HG02885 (cell line): ENCODE measurements around the gene MRPL19.

Source experiments
- ATAC-seq: cut with Tn5 transposase; IDR thresholded peaks from one replicate; pipeline ENCODE4 v1.9.1; 2021; ENCODE audit warnings: mild to moderate bottlenecking; ENCODE audit not compliant: unreplicated experiment, poor library complexity

MRPL19 gene

GRCh38 chr2:75614162-75614651 lies 32.4 kb upstream of the MRPL19 start:
- ATAC-seq = no peak

GRCh38 chr2:75616406-75616805 lies 30.2 kb upstream of the MRPL19 start:
- ATAC-seq = no peak

GRCh38 chr2:75616933-75617332 lies 29.6 kb upstream of the MRPL19 start:
- ATAC-seq = no peak

GRCh38 chr2:75619956-75620740 lies 26.4 kb upstream of the MRPL19 start:
- no peak for ATAC-seq

GRCh38 chr2:75621228-75621627 lies 25.4 kb upstream of the MRPL19 start:
- no peak for ATAC-seq

GRCh38 chr2:75622500-75622899 lies 24.1 kb upstream of the MRPL19 start:
- no peak for ATAC-seq

GRCh38 chr2:75622929-75623328 lies 23.7 kb upstream of the MRPL19 start:
- no peak for ATAC-seq

GRCh38 chr2:75627902-75628504 lies 18.6 kb upstream of the MRPL19 start:
- ATAC-seq = peak; percentile 96

- ATAC-seq = no peak
Observed at GRCh38 chr2:75632091-75632701, 14.4 kb upstream of the MRPL19 start.

GRCh38 chr2:75632813-75633212 lies 13.8 kb upstream of the MRPL19 start:
- ATAC-seq = no peak

- ATAC-seq = no peak
Observed at GRCh38 chr2:75633620-75634019, 13.0 kb upstream of the MRPL19 start.

- ATAC-seq = no peak
Observed at GRCh38 chr2:75634945-75635344, 11.6 kb upstream of the MRPL19 start.

- ATAC-seq = no peak
Observed at GRCh38 chr2:75637568-75637967, 9.0 kb upstream of the MRPL19 start.

- peak; percentile 99 for ATAC-seq
Observed at GRCh38 chr2:75640621-75641121, 5.9 kb upstream of the MRPL19 start.

- ATAC-seq = no peak
Observed at GRCh38 chr2:75641587-75641986, 5.0 kb upstream of the MRPL19 start.

GRCh38 chr2:75643980-75644379 lies 2.6 kb upstream of the MRPL19 start:
- ATAC-seq = no peak

- ATAC-seq = no peak
Observed at GRCh38 chr2:75645643-75646042, 940 bp upstream of the MRPL19 start.

- ATAC-seq = peak; percentile 15
Observed at GRCh38 chr2:75646090-75646582, 447 bp upstream of the MRPL19 start.

- no peak for ATAC-seq
Observed at GRCh38 chr2:75647771-75648170, 1.2 kb downstream of the MRPL19 start.

GRCh38 chr2:75654012-75654411 lies 7.4 kb downstream of the MRPL19 start:
- no peak for ATAC-seq

- no peak for ATAC-seq
Observed at GRCh38 chr2:75655861-75656260, 9.3 kb downstream of the MRPL19 start.
